Colonic mucosa (tissue), 4 donors: Measurements from ENCODE around the gene GRK5. TPM values are rescaled to one million over a fixed set of nuclear protein-coding genes. Genes with fewer than 3 reads are reported as not detected.

ENCODE experiments used
- DNase-seq: peaks from one replicate; pipeline ENCODE4 v3.0.0-alpha.2; 2020
- H3K27ac ChIP-seq: fragments of 200-600 bp; one replicate; pipeline ENCODE4 v1.8.0; 2021
- H3K27me3 ChIP-seq: fragments of 200-600 bp; one replicate; pipeline ENCODE4 v1.8.0; 2021
- H3K36me3 ChIP-seq: fragments of 200-600 bp; one replicate; pipeline ENCODE4 v1.8.0; 2021
- H3K4me1 ChIP-seq: fragments of 200-600 bp; one replicate; pipeline ENCODE4 v1.8.0; 2021; ENCODE audit warnings: mild to moderate bottlenecking
- H3K4me3 ChIP-seq: fragments of 200-600 bp; one replicate; pipeline ENCODE4 v1.8.0; 2021
- H3K9ac ChIP-seq, 2 donors: one replicate each; pipeline ENCODE4 v1.7.0; 2013; ENCODE audit warnings: control low read depth in 2 of 2, low read depth in 2 of 2, low read length in 2 of 2
- H3K9me3 ChIP-seq: fragments of 200-600 bp; one replicate; pipeline ENCODE4 v1.8.0; 2021
- intact Hi-C: fragments of 100-400 bp; cut with DNase I; formaldehyde crosslinking; loops from one replicate; pipeline ENCODE4 v1.14.1; 2022
- total RNA-seq, 2 donors: library from RNA; stranded (reverse); fragmentation: NEBNext Ultra II Directional in 1 of 2; extraction: Animal tissue kit (Norgen Biotek cat#: 25700) in 1 of 2; gene quantifications; one replicate each; pipeline ENCODE4 v1.2.1, GENCODE V29; 2021
- TF ChIP-seq, protein P1 (sequence below): fragments of 200-600 bp; IDR thresholded peaks from one replicate; pipeline ENCODE4 v1.8.0; 2022; ENCODE audit warnings: antibody characterized with exemption, mild to moderate bottlenecking
- donor health status: healthy.
- donor health status: DM: no; HTN: no; CAD: no.
- donor health status: DM: no; HTN: no; CAD: no.

The GRK5 gene
- total RNA-seq, 2 donors from 2014 or later = 4.6 to 12.7 TPM

DNA sequence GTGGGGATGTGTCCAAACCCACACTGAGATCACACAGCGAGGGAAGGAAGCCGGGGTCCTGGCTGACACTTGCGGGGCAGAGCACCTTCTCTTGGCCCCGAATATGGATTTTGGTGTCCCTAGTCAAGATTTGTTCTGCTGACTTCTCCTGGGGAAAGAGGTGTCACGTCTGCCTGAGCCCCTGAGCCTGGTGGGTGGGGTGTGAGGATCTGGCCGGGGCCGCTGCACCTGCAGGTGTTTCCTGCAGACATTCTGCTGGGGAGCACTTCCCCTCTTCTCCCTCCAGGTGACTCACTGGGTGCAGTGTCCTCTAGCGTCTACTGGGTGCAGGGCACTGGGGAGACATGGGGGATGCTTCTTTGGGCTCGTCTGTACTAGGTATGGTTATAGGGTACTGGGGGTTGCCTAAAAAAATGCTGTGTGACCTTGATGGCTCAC is 99.2 kb downstream of the GRK5 start:
- Histone ChIP-seq H3K4me3 (no peak overlapping the region), H3K36me3 (no peaks in the 10 kb centered on the region), H3K27ac (peak overlapping the region; percentile 78), H3K9ac (peak overlapping the region in 1 of 2 donors; percentile 18), H3K9me3 (no peaks in the 10 kb centered on the region), H3K27me3 (no peaks in the 10 kb centered on the region), H3K4me1 (no peaks in the 10 kb centered on the region)
- TF ChIP-seq, protein P1, sequence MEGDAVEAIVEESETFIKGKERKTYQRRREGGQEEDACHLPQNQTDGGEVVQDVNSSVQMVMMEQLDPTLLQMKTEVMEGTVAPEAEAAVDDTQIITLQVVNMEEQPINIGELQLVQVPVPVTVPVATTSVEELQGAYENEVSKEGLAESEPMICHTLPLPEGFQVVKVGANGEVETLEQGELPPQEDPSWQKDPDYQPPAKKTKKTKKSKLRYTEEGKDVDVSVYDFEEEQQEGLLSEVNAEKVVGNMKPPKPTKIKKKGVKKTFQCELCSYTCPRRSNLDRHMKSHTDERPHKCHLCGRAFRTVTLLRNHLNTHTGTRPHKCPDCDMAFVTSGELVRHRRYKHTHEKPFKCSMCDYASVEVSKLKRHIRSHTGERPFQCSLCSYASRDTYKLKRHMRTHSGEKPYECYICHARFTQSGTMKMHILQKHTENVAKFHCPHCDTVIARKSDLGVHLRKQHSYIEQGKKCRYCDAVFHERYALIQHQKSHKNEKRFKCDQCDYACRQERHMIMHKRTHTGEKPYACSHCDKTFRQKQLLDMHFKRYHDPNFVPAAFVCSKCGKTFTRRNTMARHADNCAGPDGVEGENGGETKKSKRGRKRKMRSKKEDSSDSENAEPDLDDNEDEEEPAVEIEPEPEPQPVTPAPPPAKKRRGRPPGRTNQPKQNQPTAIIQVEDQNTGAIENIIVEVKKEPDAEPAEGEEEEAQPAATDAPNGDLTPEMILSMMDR = no peak
- intact Hi-C loops = no loop called here
- no peak for DNase-seq

DNA sequence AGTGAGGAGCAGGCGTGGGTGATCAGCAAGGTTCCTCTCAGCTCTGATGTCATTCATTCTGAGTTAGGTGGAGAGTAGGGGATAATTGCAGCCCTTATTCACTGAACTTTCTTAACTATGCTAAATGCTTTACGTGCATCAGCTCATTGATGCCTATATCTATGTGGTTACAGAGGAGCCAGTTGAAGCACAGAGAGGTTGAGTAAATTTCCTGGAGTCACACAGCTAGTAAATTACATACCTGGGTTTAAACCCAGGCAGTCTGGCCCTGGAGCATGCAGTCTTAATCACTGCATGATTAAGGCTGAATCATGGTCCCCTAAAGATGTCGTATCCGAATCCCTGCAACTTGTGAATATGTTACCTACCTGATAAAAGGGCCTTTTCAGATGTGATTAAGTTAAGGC is 99.6 kb downstream of the GRK5 start:
- H3K9ac ChIP-seq = no peak overlapping the region
- H3K27ac ChIP-seq = no peak overlapping the region
- H3K9me3 ChIP-seq = no peaks in the 10 kb centered on the region
- DNase-seq = no peak
- H3K27me3 ChIP-seq = no peaks in the 10 kb centered on the region
- no peaks in the 10 kb centered on the region for H3K4me1 ChIP-seq
- intact Hi-C loops = no loop called here
- TF ChIP-seq, protein P1 = no peak
- H3K36me3 ChIP-seq = no peaks in the 10 kb centered on the region
- H3K4me3 ChIP-seq = no peak overlapping the region

DNA sequence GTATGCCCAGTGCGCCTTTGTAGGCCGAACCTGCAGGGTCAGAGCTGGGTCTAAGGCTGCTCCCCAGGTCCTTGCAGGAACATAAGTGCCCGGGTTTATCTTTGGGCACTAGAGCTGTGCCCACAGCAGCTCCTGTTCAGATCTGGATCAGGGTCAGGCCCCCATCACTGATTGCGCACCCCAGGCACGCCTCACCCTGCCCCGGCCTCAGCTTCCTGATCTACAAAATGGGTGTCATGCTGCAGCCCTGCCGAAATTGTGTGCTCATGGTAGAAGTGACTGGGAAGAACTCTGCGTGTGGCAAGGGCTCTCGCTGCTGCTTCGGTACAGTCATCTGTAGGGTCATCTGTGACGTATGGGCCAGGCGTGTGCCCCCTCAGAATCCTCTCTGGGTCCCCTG is 100.7 kb downstream of the GRK5 start:
- DNase-seq = no peak
- no peaks in the 10 kb centered on the region for H3K36me3 ChIP-seq
- H3K4me3 ChIP-seq = no peak overlapping the region
- no peak overlapping the region for H3K27ac ChIP-seq
- TF ChIP-seq, protein P1 = no peak
- H3K27me3 ChIP-seq = no peaks in the 10 kb centered on the region
- intact Hi-C loops = no loop called here
- H3K9me3 ChIP-seq = no peaks in the 10 kb centered on the region
- no peak overlapping the region for H3K9ac ChIP-seq
- H3K4me1 ChIP-seq = no peaks in the 10 kb centered on the region

DNA sequence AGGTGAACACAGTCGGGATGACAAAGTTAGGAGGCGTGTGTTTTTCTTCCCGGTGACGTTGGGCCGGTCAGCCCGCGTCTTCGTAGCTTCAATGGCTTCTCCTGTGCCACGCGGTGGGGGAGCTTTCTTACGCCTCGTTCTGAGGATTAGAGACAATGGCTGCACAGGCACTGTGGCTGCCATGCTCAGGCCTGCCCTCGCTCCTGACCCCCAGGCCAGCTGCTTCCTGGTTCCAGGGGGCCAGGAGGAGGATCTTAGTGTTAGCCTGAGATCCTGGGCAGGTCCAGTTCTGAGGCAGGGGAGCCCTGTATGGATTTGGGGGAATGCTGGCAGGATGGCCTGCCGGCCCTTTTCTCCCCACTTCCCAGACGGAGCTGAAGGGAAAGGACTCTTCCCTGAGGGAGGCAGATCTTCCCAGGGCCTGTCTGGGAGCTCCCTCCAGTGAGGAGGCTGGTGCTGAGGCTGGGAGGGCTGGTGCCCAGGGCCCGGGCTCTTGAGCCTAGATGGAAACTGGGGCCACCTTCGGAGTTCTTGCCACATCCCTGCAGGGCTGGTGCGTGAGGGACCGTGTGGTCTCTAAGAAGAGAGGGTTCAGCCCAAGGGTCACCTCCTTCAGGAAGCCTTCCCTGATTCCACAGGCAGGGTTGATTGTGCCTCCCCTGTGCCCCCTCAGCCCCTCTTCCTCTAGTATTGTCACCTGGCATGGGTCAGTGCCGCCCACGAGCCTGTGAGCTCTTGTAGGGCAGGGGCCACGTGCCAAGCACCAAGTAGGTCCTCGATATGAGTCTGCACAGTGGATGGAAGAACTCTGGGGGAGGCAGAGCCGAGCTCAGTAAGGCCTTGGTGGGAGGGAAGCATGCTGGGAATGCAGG is 101.4 kb downstream of the GRK5 start:
- TF ChIP-seq, protein P1 = no peak
- Histone ChIP-seq H3K9me3 (no peaks in the 10 kb centered on the region), H3K27ac (no peak overlapping the region), H3K4me1 (no peaks in the 10 kb centered on the region), H3K36me3 (no peaks in the 10 kb centered on the region), H3K27me3 (no peaks in the 10 kb centered on the region), H3K9ac (no peak overlapping the region), H3K4me3 (no peak overlapping the region)
- DNase-seq = no peak
- intact Hi-C loops = no loop called here

DNA sequence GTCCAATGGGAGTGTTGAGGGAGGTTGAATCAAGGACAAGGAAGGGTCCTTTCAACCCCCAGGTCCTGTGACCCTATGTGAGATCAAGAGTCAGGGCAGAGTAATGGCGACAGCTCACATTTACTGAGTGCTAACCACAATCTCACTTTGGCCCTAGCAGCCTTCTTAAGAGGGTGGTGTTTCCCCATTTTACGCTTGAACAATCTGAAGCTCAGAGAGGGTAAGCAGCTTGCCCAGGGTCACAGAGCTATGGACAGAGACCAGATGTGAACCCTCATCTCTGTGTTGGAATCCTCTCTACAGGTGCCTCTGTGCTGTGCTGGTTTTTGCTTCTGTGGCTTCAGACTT is 102.0 kb downstream of the GRK5 start:
- H3K36me3 ChIP-seq = no peaks in the 10 kb centered on the region
- H3K9me3 ChIP-seq = no peaks in the 10 kb centered on the region
- H3K27me3 ChIP-seq = no peaks in the 10 kb centered on the region
- H3K9ac ChIP-seq = no peak overlapping the region
- no peak overlapping the region for H3K27ac ChIP-seq
- no peaks in the 10 kb centered on the region for H3K4me1 ChIP-seq
- H3K4me3 ChIP-seq = no peak overlapping the region
- DNase-seq = no peak
- intact Hi-C loops = no loop called here
- TF ChIP-seq, protein P1 = no peak
